K562 (cell line): ENCODE data around the gene HOXB7. TPM values are rescaled to one million over a fixed set of nuclear protein-coding genes. Genes with fewer than 3 reads are reported as not detected.

Source experiments
- CXXC5 ChIP-seq: fragments of 250-450 bp; sonication (Bioruptor Pico); IDR thresholded peaks from 2 replicates; pipeline ENCODE4 v1.8.0; 2022; ENCODE audit warnings: inconsistent platforms, mild to moderate bottlenecking, moderate library complexity
- HMGN3 ChIP-seq: IDR thresholded peaks from 2 replicates; pipeline ENCODE4 v1.6.1; 2011; ENCODE audit warnings: borderline replicate concordance, low read depth, mild to moderate bottlenecking, mixed read lengths, low read length; ENCODE audit not compliant: insufficient read length; ENCODE audit errors: extremely low read depth
- RNF2 ChIP-seq: sonication (generic); IDR thresholded peaks from 2 replicates; pipeline ENCODE4 v1.6.1; 2016
- UBTF ChIP-seq, 2 experiments: IDR thresholded peaks; 2 replicates each; pipeline ENCODE4 v1.6.1; 2012; ENCODE audit warnings: improper control_type of control experiment in 2 of 2, low read depth in 2 of 2, low read length in 2 of 2, borderline replicate concordance in 1 of 2
- ZBTB1 ChIP-seq: sonication (generic); formaldehyde crosslinking; IDR thresholded peaks from 2 replicates; pipeline ENCODE4 v1.8.1; 2023; ENCODE audit warnings: missing genetic modification reagents, low read depth, mild to moderate bottlenecking, borderline replicate concordance
- ZBTB40 ChIP-seq, 2 experiments: fragments of 450-650 bp in 1 of 2; sonication (generic) in 1 of 2; formaldehyde crosslinking in 1 of 2; IDR thresholded peaks; 2 replicates each; pipeline versions ENCODE4 v1.7.1 to v1.9.0; 2016 to 2022; ENCODE audit warnings: inconsistent platforms in 1 of 2, mild to moderate bottlenecking in 1 of 2, missing genetic modification reagents in 1 of 2
- ZC3H4 ChIP-seq: sonication (generic); formaldehyde crosslinking; IDR thresholded peaks from 2 replicates; pipeline ENCODE4 v1.9.0; 2021; ENCODE audit warnings: missing genetic modification reagents, borderline replicate concordance
- ZNF584 ChIP-seq: fragments of 200-800 bp; sonication (Bioruptor generic); IDR thresholded peaks from 2 replicates; pipeline ENCODE4 v1.6.1; 2016; ENCODE audit warnings: low read depth, mild to moderate bottlenecking, missing genetic modification characterization, missing compliant biosample characterization
- polyA plus RNA-seq, 8 experiments: library from polyadenylated mRNA; depleted of rRNA in 4 of 8; stranded (reverse) in 5 of 8; unstranded in 3 of 8; fragments of >200 nt; fragmentation: Nextera tagmentation in 2 of 8; fragmentation: Illumina TruSeq in 1 of 8; extraction: Ambion mirVana in 2 of 8; extraction: Trizol in 1 of 8; gene quantifications; 2 replicates each; pipeline versions ENCODE4 v1.2.1 to v1.2.3, GENCODE V29; 2011 to 2014; ENCODE audit warnings: inconsistent platforms in 1 of 8, missing spikeins in 1 of 8
- total RNA-seq, 7 experiments: library from RNA; depleted of rRNA in 6 of 7; stranded (reverse); fragments of >200 nt in 6 of 7; fragmentation: Illumina TruSeq in 2 of 7; extraction: Trizol in 2 of 7; gene quantifications; 2 replicates each; pipeline versions ENCODE4 v1.2.1 to v1.2.3, GENCODE V29; 2011 to 2021; ENCODE audit warnings: low replicate concordance in 1 of 7

The HOXB7 gene
- total and polyA plus RNA-seq, 9 of the 15 experiments (the other 6 are each of a cell fraction or from before 2014, with no cell fraction given) = 5.5 to 16.7 (median 8.3) TPM

DNA sequence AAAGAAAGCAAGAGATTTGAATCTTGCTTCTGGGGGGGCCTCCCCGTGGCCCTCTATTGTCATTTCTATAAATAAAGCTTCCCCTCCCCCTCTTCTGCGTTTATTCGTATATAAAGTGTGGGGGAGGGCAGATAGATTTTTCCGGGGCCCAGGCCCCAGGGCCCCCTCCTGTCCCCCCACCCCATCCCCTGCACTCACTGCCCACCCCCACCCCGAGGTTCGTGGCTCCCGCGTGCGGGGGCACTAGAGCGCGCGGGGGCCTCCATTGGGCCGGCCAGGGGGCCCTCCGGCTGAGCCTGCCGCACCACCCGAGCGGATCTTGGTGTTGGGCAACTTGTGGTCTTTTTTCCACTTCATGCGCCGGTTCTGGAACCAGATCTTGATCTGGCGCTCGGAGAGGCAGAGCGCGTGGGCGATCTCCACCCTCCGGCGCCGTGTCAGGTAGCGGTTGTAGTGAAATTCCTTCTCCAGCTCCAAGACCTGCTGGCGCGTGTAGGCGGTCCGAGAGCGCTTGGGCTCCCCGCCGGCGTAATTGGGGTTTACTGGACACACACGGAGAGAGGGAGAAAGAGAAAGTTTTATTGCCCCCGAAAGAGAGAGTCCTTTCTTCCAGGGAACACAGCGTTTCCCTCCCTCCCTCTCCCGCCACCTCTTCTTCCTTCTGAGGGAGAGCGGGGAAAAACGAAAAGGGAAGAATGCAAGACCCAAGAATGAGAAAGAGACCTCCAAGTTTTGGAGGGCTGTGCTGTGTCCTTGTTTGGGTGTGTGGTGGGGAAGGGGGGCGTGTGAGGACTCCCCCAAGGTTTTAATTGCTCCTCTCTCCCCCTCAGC is 34.1 kb downstream of the HOXB7 start (continued):
- TF ChIP-seq ZC3H4 (CRISPR knock-in tag) (0 out of 2 replicates have a peak, but pooled peaks have one; percentile 42), ZBTB1 (CRISPR knock-in tag) (no peak), CXXC5 (CRISPR knock-in tag) (peak; percentile 57), RNF2 (0 out of 2 replicates have a peak, but pooled peaks have one; percentile 32), ZNF584 (CRISPR knock-in tag) (no peak), ZBTB40 (IDR thresholded peaks at IDR 0.05) (0 out of 2 replicates have a peak, but pooled peaks have one; percentile 30), ZBTB40 (CRISPR knock-in tag; IDR thresholded peaks at IDR 0.05) (no peak), HMGN3 (peak; percentile 47), UBTF (IDR thresholded peaks at IDR 0.05; ENCODE audit: borderline replicate concordance in 1 of 2, low read depth in 2 of 2, low read length in 2 of 2) (peak; percentile 74 to 87; a peak in 3 of 4 replicates)
- TF ChIP-seq, all 486 proteins: peak for 50
